NCI-H146 treated with DMSO at 0.1 percent for 48 hours (cell line): ENCODE data around the gene PRTG.
"Not testable (repeated sequence)": the region's sequence is repeated elsewhere in the genome, so short reads cannot be mapped to it uniquely, and the experiment has no call there.

Experiments used
- DNase-seq: peaks from one replicate; lab custom pipeline; 2025; ENCODE audit not compliant: unreplicated experiment; lab: John Stamatoyannopoulos, UW

Gene PRTG

DNA sequence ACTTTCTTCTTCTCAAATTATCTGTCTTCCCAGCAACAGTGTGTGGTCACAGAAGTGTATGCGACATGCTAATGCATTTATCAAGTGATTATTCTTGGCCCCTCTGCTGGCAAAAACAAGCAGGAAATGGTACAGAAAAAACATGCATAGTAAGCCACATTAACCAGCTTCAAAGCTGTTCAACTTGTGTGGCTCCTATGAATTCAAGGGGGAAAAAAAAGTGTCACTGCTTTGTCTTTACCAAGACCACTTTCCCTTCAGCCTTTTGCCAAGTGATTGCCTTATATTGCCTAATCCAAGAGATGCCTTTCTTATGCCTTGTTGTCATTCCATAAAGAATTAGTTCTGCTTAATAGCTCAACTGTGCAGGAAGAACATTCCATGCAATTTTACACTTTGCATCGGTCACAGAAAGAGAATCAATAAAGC is 39.1 kb downstream of the PRTG start:
- no peak for DNase-seq

DNA sequence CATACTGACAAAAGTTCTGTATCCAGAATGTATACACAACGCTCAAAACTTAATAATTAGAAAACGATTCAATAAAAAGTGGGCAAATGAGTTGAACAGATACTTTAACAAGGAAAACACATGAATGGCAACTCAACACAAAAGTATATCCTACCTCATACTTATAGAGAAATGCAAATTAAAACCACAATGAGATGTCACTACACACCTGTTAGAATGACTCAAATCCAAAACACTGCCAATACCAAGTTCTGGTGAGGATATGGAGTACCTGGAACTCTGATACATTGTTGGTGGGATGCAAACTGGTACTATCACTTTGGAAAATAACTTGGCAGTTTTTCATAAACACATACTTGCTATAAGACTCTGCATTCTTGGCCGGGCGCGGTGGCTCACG is 42.1 kb downstream of the PRTG start:
- no peak for DNase-seq

DNA sequence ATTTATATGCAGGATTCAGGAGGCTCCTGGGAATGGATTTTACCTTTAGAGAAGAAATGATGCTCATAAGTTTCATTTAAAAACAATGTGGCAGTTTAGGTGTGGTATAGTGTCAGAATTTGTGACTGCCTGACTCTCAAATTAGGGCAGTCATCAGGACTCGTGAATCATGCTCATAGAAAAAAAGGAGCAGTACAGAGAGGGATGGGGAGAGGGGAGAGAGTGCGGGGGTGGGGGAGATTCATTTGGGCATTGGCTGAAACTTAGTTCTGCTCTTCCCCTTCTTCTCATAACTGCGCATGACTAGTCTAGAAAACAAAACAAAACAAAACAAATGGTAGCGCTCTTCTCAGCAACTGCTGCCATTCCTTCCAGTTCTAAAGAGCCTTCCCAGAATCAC is 44.3 kb downstream of the PRTG start:
- DNase-seq, result no peak

DNA sequence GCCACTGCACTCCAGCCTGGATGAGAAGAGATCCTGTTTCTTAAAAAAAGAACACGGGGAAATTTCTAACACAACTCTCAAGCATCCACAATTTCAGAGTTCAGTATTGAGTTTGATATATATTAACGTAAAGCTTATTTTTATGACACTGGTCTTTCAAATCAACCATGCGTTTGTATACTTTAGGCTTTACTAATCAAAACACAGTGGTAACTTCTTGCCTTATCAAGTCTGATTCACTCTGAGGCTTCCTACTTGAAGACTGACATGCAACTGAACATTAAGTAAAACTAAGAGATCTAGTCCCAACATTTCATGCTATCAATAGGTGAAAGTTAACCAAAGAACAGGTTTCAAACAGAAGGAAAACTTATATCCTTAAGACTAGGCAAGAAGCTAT is 46.7 kb downstream of the PRTG start:
- no peak for DNase-seq

DNA sequence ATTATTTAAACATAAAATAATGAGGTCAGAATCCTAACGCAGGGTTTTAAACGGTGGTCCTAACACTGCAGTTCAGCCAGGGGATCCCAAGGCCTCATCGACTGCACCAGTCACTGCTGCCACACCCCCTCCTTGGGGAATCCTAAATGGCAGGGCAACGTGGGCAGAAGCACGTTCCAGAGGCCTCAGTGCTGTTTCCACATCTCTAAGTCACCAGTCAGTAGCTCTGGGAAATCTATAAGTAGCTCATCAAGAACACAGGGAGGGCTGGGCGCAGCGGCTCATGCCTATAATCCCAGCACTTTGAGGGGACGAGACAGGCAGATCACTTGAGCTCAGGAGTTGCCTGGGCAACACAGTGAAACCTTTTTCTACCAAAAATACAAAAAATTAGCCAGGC is 47.5 kb downstream of the PRTG start:
- no peak for DNase-seq

DNA sequence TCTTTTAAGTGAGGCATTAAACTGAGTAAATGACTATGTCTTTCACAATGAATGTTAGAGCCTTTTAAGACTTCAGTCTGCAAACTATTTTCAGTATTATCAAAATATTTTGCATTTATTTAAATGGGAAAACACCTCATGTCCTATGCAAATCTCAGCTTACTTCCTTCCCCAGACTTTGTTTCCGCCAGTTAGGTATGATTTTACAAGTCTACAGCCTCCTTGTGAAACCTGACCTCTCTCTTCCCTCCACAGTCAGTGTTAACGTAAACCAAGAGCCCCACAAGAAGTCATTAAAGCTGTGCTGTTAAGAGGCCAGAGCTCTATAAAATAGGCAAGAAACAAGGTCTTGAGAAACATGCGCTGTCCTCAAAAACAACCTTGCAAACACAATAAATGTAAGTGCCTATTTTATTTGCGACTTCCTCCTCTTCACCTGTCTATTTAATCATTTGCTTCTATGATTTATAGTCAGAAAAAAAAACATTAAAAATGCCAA is 48.3 kb downstream of the PRTG start:
- DNase-seq, result no peak

DNA sequence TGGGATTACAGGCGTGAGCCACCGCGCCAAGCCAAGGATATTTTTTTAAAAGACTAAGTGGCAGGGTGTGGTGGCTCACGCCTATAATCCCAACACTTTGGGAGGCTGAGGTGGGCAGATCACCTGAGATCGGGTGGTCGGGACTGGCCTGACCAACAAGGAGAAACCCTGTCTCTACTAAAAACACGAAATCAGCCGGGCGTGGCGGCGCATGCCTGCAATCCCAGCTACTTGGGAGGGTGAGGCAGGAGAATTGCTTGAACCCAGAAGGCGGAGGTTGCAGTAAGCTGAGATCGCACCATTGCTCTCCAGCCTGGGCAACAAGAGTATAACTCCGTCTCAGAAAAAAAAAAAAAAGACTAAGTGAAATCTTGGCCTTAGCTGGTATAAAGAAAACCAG is 49.8 kb downstream of the PRTG start:
- not testable (repeated sequence) for DNase-seq

DNA sequence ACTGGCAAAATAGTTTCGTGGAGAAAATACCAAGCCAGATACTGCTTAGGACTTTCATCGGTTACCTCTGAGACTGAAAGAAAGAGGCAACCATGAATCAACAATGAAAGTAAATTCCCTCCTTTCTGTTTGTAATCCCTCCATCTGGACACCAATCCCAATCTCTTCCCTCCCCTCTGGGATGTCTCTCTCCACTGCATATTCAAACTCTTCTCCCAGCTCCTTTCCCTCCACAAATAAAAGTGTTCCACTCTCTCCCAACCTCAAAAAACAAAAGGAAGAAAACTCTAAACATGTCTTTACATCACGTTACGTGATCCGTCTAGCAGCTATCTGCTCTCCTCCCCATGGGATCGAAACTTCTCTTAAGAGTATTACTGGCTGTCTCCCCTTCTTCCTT is 55.2 kb downstream of the PRTG start:
- DNase-seq, result no peak

DNA sequence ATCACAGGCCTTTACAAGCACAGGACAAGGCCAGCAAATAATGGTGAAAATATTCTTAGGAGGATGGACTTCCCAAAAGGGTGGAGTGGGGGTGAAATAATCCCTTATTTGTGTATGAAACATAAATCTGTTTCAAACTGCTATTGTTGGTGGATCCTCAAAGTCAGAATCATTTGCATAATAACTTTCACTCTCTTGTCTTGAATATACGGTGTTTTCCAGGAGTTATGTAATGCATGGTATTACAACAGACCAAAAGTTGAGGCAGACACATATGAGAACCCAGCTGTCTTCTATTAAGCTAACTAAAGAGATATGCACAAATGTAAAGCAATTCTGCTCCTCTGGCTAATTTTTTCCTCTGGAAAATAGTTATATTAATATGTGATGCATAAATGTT is 57.7 kb downstream of the PRTG start:
- no peak for DNase-seq

DNA sequence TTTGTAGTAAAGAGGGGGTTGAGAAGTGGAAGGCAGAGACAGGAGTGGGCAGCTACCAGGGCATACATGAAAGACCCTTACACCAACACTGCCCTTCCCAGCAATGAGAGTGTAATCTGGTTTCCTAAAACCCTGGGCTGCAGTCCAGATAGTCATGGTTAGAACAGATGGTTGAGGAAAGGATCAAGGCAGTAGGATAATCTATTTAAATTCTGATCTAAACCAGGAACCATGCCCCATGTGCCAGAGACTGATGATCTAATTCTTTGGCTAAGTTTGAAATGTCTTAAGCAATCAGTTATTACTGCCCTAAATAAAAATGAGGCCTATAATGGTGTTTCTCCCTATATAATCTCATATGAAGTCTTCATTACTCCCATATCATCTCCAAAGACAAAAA is 59.6 kb downstream of the PRTG start:
- DNase-seq, result no peak

DNA sequence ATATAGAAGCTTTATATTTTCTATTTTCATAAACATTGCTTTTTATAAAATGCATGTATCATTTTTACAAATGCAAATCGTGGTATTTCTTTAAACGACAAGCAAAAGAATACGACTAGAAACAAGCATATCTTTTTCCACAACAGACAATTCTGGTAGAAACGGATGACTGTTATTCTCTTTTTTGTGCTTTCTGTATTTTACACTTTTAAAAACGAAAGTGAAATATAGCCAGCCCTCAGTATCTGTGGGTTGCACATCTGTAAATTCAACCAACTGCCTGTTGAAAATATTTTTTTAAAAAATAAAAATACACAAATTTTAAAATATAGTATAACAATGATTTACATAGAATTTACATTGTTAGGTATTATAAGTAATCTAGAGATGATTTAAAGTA is 61.3 kb downstream of the PRTG start:
- DNase-seq, result no peak

DNA sequence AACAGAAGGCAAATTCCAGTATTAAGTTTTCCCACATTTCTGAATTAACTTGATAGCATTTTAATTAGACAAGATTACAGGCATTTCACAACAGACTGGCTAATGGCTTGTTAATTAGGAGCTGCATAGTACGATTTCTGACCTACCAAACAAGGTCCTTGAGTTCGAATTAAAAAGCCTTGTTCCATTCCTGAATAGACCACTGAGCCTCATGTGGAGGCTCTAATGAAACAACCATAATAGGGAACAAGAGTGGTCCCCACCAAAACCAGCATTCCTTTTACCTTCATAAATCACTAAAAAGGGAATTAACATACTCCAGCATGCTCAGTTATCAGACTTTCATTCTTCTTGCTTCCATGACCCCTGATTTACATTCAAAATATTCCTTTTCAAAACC is 66.4 kb downstream of the PRTG start:
- DNase-seq, result no peak

DNA sequence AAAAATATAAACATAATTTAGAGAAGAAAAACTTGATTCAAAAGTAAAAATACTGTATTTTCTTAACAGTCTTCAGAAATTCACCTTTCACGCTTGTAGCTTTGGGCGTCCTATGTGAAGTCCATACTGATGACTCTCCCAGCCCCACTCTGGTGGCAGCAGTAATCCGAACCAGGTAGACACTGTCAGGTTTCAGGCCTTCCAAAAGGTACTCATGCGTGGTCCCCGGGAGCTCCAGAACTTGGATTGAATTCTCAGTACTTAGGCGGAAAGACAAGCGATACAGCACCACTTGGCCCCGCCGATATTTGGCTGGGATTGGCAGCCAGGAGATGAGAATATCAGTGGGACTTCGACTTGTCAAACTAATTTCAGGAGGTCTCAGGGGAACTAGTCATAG is 69.7 kb downstream of the PRTG start:
- no peak for DNase-seq

DNA sequence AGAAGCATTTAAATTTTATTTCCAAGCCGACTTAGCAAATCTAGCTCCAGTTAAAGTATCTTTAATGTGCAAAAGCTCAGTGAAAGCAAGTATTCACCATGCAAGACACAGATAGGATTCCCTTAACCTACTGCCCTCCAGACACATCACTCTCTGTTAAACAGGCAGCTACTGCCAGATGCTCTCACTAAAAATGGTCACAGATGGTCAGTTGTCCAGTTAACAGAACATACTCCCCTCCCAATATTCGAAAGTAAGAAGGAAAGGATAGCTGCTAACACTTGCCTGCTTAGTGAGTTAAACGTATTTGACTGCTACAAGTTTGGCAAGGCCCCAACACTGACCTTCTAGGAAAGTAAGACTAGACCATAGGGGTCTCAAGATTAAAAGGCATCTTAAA is 73.7 kb downstream of the PRTG start:
- no peak for DNase-seq

DNA sequence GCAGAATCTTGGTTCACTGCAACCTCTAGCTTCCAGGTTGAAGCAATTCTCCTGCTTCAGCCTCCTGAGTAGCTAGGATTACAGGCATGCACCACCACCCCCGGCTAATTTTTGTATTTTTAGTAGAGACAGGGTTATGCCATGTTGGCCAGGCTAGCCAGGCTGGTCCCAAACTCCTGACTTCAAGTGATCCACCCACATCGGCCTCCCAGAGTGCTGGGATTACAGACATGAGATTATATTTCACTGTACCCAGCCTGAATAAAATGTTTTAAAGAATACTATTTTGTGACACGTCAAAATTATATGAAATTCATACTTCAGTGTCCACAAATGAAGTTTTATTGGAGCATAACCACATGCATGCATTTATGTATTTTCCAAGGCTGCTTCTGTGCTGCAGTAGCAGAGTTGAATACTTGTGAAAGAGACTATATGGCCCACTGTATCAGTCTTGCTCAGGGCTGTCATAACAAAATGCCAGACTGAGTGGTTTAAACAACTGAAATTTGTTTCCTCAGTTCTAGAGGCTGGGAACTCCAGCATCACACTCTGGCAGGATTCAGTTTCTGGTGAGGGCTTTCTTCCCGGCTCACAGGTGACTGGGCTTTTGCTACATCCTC is 77.2 kb downstream of the PRTG start:
- DNase-seq, result no peak

DNA sequence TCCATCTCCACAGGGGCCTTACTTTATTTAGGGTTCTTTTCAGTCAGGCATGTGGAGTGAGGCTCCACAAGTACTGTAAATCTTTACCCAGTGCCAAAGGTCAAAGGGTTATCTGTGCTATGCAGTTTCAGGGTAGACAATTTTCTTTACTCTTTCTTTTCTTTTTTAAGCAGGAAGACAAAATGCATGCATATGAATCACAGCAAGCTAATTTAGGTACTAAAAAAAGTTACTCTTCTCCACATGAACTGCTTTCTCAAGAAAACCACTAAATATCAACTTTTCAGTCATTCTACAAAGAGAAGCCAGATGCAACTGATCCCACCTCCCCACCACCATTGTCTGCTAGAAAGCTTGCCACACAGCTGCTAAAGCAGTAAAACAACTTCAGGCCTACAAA is 81.5 kb downstream of the PRTG start:
- DNase-seq, result no peak

DNA sequence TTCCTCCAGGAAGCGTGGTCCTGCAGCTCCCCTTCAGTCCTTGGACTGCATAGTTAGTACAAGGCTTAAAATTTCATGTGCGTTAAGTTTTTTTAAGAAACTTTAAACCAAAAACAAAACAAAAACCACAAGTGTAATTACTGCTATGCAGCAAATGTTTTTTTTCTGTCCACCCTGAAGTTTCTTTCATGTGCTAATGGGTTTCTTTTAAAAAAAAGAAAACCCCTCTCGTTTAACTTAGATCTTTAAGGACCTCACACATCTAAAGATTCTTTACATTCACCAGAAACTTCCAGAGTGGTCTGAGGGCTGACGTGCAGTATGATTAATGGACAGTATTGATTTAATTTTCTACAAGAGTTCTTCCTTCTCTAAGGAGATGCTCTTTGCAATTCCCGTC is 82.8 kb downstream of the PRTG start:
- no peak for DNase-seq

DNA sequence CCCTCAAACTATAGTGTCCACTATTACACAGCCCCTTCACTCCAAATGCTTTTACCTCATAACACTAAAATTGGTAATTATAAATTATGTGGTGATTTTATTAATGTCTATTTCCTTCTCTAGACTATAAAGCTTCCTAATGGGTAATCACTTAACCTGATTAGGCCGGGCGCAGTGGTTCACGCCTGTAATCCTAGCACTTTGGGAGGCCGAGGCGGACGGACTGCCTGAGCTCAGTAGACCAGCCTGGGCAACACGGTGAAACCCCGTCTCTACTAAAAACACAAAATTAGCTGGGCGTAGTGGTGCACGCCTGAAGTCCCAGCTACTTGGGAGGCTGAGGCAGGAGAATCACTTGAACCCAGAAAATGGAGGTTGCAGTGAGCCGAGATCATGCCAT is 83.5 kb downstream of the PRTG start:
- DNase-seq, result no peak

DNA sequence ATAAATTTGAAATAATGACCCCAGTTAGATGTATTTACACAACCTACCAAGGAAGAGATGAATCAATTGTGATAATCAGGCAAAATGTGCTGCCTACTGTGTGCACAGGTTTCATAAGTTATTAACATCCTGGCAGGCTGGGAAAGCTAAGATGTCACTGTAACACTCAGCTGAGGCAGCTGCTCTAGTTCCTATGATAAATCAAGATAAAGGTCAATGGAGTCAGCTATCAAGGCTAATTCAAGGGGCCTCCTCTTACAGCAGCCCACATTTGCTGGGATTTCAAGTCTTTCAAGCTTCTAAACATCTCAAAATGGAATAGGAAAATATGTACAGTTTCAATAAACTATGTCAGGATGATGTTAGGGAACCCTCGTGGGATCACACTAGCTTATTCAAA is 84.1 kb downstream of the PRTG start:
- DNase-seq, result no peak

DNA sequence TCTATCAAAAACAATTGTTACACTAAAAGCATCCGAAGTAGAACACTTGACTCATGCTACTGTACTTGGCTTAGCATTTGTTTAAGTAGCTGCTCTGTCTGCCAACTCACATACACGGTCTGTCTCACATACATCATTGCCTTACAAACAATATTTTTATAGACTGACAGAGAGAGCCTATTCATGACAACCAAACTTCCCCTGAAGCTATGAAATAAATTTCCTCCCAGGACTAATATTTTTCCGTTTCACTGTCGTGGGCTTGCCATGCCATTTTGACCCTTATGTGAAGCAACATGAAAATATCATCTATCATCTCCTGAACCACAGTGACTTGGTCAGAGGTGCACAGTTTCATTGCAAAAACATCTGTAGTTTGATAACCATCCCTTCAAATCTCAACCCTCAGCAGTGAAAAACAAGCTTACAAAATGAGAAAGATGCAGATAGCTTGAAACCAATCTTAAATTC is 88.4 kb downstream of the PRTG start:
- DNase-seq, result no peak

DNA sequence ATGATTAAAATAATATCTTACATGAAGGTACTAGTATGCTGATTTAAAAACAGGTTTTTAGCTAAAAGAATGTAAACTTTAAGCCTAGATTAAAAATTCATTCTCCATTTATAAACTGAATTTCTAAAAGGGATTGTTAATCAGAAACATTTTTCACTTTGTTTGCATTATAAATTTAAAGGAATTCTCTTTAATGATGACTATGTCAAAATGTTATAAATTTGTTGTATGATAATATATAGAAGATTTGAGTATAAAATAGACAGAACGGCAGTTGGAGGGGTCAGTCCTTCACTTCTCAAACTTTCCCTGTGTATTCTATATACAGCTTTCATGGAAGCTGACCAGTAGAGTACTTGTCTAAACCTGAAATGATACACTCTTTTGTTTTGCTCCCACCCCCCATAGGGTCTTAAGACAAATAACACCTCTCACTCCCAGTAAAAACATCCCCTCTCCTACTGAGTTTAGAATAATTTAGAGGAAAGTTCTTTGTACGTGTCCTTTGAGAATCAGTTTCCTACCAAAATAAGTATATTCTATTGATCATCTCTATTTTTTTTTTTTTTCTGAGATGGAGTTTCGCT is 90.0 kb downstream of the PRTG start:
- DNase-seq, result no peak

DNA sequence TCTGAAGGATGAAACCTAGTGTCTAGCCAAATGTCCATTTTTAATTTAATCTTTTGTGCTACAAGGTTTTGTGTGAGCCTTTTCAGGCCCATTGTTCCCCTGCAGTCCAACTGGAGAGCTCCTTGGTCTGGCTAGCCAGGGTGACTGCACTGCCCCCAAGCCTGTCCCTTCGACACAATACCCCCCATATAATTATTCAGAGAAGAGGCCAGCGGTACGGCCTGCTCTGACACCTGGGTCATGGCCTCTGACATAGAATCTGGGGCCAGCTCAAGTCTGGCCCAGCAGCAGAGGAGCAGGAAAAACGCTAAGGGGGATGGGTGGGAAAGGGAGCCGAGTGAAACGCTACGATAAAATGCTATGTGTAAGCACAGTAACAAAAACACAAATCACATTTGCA is 90.6 kb downstream of the PRTG start:
- no peak for DNase-seq

DNA sequence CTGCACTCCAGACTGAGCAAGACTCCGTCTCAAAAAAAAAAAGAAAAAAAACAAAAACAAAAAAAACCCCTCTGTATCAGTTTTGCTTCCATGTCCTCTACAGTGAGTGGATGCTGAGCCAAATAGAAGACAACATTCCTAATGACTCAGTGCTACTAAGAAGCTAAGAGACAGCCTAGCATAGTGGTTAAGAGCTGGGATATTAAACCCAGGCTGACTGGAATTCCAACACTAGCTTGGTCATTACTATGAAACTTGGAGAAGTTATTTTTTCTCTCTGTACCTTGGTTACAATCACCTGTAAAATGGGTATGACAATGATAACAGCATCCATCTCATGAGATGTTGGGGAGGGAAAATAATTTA is 93.9 kb downstream of the PRTG start:
- DNase-seq, result no peak
